Left renal cortex interstitium (tissue), 4 donors: ENCODE results near the gene OCA2. TPM values are rescaled to one million over a fixed set of nuclear protein-coding genes. Genes with fewer than 3 reads are reported as not detected.

Experiments
- DNase-seq, 4 donors: peaks; one replicate each; pipeline ENCODE4 v3.0.0-alpha.2; 2013; ENCODE audit warnings: low read depth in 4 of 4, low spot score in 2 of 4, missing footprints in 1 of 4
- polyA plus RNA-seq, 4 donors: library from polyadenylated mRNA; unstranded; fragments of 120-200 nt; gene quantifications; one replicate each; pipeline ENCODE4 v1.2.1, GENCODE V29; 2013; ENCODE audit not compliant: insufficient read length in 4 of 4

OCA2 gene
- polyA plus RNA-seq, 4 donors: 8.0 to 9.2 (median 8.9) TPM

DNA sequence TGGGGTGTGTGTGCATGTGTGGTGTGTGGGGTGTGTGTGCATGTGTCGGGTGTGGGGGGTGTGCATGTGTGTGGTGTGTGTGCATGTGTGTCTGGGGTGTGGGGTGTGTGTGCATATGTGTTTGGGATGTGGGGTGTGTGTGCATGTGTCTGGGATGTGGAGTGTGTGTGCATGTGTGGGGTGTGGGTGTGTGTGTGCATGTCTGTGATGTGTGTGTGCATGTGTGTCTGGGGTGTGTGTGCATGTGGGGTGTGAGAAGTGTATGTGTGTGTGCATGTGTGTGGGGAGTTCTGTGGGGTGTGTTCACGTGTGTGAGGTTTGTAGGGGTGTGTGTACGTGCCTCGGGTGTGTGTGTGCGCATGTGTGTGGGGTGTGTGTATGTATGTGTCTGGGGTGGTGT, 6.7 kb upstream of the OCA2 start:
- DNase-seq: no peak

DNA sequence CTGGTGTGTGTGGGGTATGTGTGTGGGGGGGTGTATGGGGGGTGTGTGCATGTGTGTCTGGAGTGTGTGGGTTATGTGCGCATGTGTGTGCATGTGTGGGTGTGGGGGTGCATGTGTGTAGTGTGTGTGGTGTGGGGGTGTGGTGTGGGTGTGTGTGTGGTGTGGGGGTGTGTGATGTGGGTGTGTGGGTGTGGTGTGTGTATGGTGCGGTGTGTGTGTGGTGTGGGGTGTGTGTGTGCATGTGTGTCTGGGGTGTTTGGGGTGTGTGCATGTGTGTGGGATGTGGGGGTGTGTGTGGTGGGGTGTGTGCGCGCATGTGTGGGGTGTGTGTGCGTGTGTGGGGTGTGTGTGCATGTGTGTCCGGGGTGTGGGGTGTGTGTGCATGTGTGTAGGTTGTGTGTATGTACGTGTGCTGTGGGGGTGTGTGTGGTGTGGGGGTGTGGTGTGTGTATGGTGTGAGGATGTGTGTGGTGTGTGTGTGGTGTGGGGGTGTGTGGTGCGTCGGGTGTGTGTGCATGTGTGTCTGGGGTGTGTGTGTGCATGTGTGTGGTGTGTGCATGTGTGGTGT, 6.2 kb upstream of the OCA2 start:
- no peak for DNase-seq

DNA sequence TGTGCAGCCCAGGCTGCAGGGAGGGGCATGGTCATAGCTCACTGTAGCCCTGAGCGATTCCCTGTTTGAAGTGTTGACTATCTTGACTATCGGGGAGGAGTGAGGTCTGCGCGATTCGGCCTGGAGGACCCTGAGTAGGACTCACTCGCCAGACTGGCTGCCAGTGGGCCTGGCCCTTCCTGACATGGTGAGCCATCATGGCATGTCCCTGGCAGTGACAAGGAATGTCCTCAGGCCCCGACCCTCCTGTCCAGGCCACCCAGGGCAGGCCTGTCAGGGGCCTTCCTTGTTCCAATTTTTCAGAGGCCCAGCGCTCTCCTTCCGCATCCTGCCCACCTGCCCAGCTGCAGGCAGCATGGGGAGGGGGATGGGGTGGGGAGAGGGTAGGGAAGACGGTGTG, 5.2 kb upstream of the OCA2 start:
- no peak for DNase-seq

DNA sequence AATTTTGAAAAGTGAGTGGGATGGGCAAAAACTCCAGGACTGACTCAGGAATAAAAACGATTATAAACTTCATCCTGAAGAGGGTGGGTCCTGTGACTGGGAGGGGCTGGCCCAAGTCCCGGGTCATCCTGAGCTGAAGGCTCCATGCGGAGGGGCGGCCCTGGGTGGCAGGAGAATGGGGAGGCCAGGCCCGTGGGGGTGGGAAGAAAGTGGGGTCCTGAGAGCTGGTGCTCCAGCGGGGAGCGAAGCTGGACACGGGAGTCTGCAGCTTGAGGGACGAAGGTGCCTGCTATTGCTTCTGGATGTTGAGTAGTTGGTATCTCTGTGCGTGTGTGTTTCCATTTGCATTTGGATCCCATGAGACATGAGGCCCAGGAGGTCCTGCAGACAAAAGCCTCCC, 4.7 kb upstream of the OCA2 start:
- DNase-seq: no peak

DNA sequence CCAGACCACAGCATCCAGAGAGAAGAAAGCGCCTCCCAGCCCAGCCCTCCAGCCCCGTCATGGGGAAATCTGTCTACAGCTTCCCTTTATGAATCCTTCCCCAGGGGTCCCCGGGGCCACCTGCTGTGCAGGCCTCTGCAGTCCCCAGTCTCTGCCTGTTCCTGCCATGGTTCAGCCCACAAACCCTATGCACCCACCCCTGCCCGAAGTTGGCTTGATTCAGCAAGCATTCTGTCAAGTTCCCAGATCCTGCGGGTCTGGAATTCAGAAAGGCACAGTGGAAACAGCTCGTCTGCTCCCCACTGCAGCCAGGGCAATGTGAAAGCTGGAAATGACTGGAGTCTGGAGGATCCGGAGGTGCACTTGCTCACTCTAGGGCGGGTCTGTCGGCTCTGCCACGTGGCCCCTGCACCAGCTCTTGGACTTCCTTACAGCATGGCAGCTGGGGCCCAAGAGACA, 2.9 kb upstream of the OCA2 start:
- DNase-seq: no peak

- no peak for DNase-seq
Measured at GRCh38 chr15:28101201-28101600, 2.1 kb upstream of the OCA2 start.

GRCh38 chr15:28100516-28101195, 1.5 kb upstream of the OCA2 start:
- no peak for DNase-seq

GRCh38 chr15:28099555-28100140, 533 bp upstream of the OCA2 start:
- DNase-seq: no peak

GRCh38 chr15:28098360-28098765, 752 bp downstream of the OCA2 start:
- no peak for DNase-seq

- no peak for DNase-seq
Measured at GRCh38 chr15:28097656-28098359, 1.3 kb downstream of the OCA2 start.

- no peak for DNase-seq
Measured at GRCh38 chr15:28096670-28097431, 2.3 kb downstream of the OCA2 start.

GRCh38 chr15:28096411-28096669, 2.8 kb downstream of the OCA2 start:
- DNase-seq: no peak

DNA sequence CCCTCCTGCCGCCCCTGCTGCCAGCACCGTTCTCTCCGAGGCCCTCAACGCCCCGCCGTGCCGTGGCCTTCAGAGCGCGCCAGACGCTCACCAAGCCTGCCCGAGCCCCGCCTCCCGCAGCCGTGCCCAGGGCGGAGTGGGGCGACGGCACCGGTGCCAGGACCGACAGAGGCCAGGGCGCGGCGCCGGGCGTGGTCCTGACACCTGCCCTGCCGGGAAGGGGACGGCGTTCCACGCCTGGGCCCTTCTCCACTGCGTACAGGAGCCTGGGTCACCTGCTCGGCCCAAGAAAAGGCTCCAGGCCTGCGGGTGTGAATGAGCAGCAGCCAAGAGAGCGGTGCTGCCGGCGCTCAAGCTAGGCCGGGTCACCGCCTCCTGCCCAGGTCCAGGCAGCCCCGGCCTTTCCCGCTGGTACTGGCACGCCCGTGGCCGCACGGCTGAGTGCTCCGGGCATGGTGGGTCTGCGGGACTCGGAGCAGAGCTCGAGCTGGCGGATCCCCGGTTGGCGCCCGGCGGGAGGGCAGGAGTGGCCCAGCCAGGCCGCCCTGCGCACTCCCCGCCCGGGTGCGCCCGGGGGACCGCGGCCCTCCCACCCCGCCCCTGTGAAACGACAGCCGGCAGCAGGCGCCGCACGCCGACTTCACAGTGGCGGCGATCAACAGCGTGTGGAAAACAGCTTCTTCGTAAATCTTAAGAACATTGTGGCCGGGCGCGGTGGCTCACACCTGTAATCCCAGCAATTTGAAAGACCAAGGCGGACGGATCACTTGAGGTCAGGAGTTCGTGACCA, 4.2 kb downstream of the OCA2 start:
- DNase-seq: no peak

DNA sequence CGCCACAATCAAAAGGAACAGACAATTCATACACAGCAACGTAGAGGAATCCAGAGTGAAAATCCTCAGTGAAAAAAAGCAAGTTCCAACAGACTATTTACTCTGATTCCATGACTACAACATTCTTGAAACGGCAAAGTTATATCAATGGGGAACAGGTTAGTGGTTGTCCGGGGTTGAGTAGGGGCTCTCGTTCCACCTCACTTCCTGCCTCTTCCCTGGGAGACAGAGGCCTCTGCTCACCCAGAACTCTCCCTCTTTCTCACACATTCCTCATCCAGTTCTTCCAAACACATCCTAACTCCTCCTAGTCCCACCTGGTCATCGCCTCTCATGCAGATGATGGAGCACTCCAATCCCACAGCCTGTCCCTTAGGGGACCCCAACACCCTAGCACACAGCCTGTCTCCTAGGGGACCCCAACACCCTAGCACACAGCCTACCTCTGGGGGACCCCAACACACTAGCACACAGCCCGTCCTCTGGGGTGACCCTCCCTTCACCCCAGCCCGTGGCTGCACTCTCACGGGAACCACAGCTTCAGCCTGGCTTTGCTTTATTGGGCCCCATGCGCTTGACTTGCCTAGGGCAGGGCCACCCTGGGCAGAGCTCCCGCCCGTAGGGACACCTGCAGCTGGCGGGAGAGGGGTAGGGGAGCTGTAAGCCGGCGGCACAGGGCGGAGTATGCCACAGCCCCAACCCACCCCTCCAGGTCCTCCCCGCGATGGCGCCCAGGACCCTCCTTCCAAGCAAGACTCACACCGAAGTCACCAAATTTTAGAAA, 5.2 kb downstream of the OCA2 start:
- no peak for DNase-seq

DNA sequence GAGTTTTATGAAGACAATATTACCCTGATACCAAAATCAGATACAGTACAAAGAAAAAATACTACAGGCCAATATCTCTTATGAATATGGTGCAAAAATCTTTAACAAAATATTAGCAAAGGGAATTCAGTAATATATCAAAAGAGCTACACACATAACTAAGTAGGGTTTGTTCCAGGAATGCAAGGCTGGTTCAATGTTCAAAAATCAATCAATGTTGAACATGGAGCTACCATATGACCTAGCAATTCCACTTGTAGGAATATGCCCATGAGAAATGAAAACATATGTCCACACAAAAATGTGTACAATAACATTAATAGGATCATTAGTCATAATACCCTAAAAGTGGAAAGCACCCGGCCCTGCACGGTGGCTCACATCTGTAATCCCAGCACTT, 7.8 kb downstream of the OCA2 start:
- no peak for DNase-seq

GRCh38 chr15:28086175-28086703, 12.9 kb downstream of the OCA2 start:
- DNase-seq: no peak

DNA sequence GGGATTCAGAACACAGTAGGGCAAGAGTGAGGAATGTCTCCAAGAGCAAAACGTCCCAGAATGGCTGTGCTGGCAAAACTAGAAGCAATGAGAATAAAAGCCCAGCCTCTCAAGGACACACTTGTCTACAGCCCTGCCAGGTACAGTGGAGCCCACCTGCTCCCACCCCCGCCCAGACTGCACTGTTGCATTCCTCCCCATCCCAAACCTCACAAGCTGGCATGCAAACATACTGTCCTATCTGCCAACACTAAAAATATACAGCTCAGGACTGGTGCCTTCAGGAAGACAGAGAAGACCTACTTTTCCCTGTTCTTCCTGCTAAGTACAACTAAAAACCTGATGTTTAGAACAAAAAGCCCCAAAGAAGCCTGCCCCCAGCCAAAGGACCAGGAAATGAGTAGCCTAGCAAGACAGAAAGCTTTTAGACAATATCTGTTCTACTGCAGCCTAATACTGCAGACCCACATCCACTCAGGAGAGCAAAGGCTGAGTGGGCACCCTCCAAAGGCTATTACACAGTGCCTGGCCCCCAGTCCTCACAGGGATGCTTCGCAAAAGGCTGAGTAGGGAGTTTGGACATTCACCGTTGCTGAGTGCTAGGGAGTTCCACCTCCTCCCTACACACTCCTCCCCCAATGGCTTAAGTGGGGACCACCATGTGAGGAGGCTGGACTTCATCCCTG, 13.5 kb downstream of the OCA2 start:
- DNase-seq: no peak

DNA sequence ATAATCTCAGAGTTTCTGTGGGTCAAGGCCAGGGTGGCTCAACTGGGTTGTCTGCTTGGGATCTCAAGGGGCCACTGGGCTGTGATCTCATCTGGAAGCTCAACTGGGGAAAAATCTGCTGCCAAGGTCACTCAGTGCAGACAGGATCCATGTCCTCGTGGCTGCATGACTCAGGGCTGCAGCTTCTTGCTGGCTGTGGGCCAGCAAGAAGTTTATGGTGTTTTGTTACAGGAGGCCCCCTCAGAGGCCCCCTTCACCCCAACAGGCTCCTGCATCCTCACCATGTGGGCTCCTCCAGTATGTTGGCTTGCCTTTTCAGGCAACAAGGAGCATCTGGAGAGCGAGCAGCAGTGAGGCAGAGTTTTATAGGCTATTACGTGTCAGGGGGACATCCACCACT, 14.6 kb downstream of the OCA2 start:
- no peak for DNase-seq
